Lung (tissue), 12 donors: ENCODE data around the gene SH2D3A. TPM values are rescaled to one million over a fixed set of nuclear protein-coding genes. Genes with fewer than 3 reads are reported as not detected.

Experiments
- ATAC-seq: fragments of 200-7000 bp; cut with Tn5 transposase; one replicate; pipeline ENCODE4 v1.9.1; 2020; ENCODE audit warnings: moderate number of reproducible peaks; ENCODE audit not compliant: insufficient read depth, low FRiP score
- DNase-seq, 3 donors: peaks; one replicate each; pipeline ENCODE4 v3.0.0-alpha.2; 2013 to 2017
- H3K27ac ChIP-seq, 2 donors: one replicate each; pipeline ENCODE4 v1.5.1; 2013; ENCODE audit warnings: mild to moderate bottlenecking in 2 of 2, moderate library complexity in 2 of 2, control low read depth in 1 of 2, inconsistent platforms in 1 of 2, low read depth in 1 of 2, low read length in 1 of 2
- H3K27me3 ChIP-seq, 3 donors: one replicate each; pipeline ENCODE4 v1.5.1; 2013; ENCODE audit warnings: low read length in 2 of 3; ENCODE audit not compliant: control insufficient read depth in 3 of 3, insufficient read depth in 3 of 3
- H3K36me3 ChIP-seq, 4 donors: one replicate each; pipeline ENCODE4 v1.5.1; 2013; ENCODE audit warnings: low read length in 4 of 4, mild to moderate bottlenecking in 1 of 4, moderate library complexity in 1 of 4; ENCODE audit not compliant: control insufficient read depth in 4 of 4, insufficient read depth in 4 of 4
- H3K4me1 ChIP-seq, 5 donors: one replicate each; pipeline ENCODE4 v1.5.1; 2013; ENCODE audit warnings: low read length in 5 of 5, mild to moderate bottlenecking in 2 of 5, moderate library complexity in 1 of 5; ENCODE audit not compliant: control insufficient read depth in 5 of 5, insufficient read depth in 5 of 5
- H3K4me3 ChIP-seq: one replicate; pipeline ENCODE4 v1.5.1; 2013; ENCODE audit warnings: mild to moderate bottlenecking, control low read depth, moderate library complexity
- H3K9ac ChIP-seq, 2 donors: one replicate each; pipeline ENCODE4 v1.5.1; 2013; ENCODE audit warnings: low read length in 2 of 2, control low read depth in 1 of 2; ENCODE audit not compliant: insufficient read depth in 1 of 2
- H3K9me3 ChIP-seq, 4 donors: one replicate each; pipeline ENCODE4 v1.5.1; 2013; ENCODE audit warnings: low read length in 3 of 4, mild to moderate bottlenecking in 1 of 4, moderate library complexity in 1 of 4; ENCODE audit not compliant: control insufficient read depth in 4 of 4, insufficient read depth in 3 of 4
- WGBS, 2 donors: extraction: QIAGEN DNeasy Blood & Tissue Kit; methylation state at CpG; one replicate each; pipeline ENCODE4 v1.1.7; 2013; 5-methylcytosine and 5-hydroxymethylcytosine counted together
- polyA plus RNA-seq, 2 donors: library from polyadenylated mRNA; stranded (reverse); fragments of 200-250 nt; gene quantifications; one replicate each; pipeline ENCODE4 v1.2.1, GENCODE V29; 2013
- total RNA-seq, 2 donors: library from RNA; depleted of rRNA in 1 of 2; stranded (reverse); fragments of >200 nt in 1 of 2; gene quantifications; one replicate each; pipeline ENCODE4 v1.2.1, GENCODE V29; 2014 to 2021
- TF ChIP-seq, protein P1 (sequence below): IDR thresholded peaks from 2 replicates; pipeline ENCODE4 v1.5.1; 2012; ENCODE audit warnings: mild to moderate bottlenecking; ENCODE audit errors: control extremely low read depth, extremely low read depth
- donor health status: control.
- donor health status: control.
- donor health status: Bipolar disorder and iron deficiency.
- donor health status: healthy.
- donor health status: DM: yes; HTN: yes; CAD: no.

The SH2D3A gene
- total and polyA plus RNA-seq, 4 donors, result 16.6 to 30.6 (median 22.7) TPM

DNA sequence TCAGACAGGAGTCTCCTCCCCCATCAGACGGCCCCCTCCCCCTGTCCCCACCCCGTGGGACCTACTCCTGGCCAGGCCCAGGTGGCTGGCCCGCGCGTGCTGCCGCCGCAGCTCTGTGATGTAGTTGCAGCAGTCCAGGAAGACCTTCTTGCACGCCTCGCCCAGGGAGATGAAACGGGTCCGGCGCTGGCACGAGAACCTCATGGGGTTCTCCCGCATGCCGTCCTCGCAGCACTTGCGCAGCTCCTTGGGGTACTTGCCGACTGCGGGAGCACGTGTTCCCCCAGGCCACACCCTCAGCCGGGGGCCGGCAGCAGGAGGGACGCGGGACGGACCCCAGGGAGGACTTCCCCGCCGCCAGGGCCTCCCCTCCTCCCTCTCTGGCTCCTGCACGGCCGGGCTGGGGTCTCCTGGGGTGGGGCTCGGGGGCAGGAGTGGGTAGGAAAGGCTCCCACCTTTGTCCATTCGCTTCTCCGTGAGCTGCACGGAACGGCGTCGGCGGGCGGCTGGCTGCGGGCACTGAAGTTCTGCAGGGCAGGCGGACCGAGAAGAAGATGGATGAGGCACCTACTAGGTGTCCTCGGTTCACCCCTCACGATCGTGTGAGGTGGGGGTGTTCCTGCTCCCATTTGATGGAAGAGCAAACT lies 60.1 kb downstream of the SH2D3A start:
- no peak for DNase-seq
- no peaks in the 10 kb centered on the region for H3K9me3 ChIP-seq
- TF ChIP-seq, protein P1, sequence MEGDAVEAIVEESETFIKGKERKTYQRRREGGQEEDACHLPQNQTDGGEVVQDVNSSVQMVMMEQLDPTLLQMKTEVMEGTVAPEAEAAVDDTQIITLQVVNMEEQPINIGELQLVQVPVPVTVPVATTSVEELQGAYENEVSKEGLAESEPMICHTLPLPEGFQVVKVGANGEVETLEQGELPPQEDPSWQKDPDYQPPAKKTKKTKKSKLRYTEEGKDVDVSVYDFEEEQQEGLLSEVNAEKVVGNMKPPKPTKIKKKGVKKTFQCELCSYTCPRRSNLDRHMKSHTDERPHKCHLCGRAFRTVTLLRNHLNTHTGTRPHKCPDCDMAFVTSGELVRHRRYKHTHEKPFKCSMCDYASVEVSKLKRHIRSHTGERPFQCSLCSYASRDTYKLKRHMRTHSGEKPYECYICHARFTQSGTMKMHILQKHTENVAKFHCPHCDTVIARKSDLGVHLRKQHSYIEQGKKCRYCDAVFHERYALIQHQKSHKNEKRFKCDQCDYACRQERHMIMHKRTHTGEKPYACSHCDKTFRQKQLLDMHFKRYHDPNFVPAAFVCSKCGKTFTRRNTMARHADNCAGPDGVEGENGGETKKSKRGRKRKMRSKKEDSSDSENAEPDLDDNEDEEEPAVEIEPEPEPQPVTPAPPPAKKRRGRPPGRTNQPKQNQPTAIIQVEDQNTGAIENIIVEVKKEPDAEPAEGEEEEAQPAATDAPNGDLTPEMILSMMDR, result no peak

DNA sequence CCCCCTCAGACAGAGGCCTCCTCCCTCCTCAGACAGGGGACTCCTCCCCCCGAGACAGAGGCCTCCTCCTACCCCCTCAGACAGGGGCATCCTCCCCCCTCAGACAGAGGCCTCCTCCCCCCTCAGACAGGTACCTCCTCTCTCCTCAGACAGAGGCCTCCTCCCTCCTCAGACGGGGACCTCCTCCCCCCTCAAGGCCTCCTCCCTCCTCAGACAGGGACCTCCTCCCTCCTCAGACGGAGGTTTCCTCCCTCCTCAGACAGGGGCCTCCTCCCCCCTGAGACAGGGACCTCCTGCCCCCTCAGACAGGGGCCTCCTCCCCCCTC lies 60.6 kb downstream of the SH2D3A start:
- 65 to 86% methylated on average over 3 of the region's 3 CpGs for WGBS, 2 donors
- TF ChIP-seq, protein P1, result no peak

More for the DNA sequence above, 60.1 kb downstream of the SH2D3A start:
- no peaks in the 10 kb centered on the region for H3K4me1 ChIP-seq
- H3K4me3 ChIP-seq, result no peak overlapping the region
- no peak overlapping the region for H3K27ac ChIP-seq
- 89 to 91% methylated on average over 44 of the region's 44 CpGs for WGBS, 2 donors
- no peak overlapping the region for H3K9ac ChIP-seq
- peaks cover 0 to 29% (median 16%) of the 10 kb centered on the region in 3 donors for H3K27me3 ChIP-seq
- peaks cover 0 to 5% (median 0%) of the 10 kb centered on the region in 4 donors for H3K36me3 ChIP-seq
- no peak for ATAC-seq

DNA sequence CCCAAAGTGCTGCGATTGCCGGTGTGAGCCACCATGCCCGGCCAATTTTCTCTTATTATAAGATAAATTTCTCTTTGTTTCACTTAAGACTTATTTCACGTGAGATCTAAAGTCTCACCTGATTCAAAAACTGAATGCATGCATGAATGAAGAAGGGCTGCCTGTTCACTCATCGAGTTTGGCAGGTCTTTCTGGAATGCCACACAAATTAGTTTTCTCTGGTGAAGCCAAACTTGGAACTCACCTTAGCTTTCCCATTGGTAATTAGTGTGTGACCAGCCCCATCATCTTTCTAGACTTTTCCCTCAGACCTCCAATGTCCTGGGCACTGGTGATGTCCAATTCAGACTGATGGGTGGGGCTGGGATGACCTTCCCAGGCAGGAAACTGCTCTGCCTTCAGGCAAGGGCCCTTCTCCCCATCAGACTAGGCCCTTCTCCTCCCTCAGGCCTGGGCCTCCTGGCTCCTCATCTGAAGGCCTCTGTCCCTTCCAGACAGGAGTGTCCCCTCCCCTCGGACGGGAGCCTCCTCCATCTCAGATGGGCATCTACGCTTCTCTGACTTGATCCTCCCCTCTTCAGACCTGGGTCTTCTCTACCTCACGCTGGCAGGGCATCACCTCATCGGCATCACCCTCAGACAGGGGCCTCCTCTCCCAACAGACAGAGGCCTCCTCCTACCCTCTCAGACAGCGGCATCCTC lies 61.2 kb downstream of the SH2D3A start:
- no peak overlapping the region for H3K27ac ChIP-seq
- H3K4me1 ChIP-seq, result no peaks in the 10 kb centered on the region
- H3K27me3 ChIP-seq, result peaks cover 0 to 21% (median 13%) of the 10 kb centered on the region in 3 donors
- 83 to 86% methylated on average over 11 of the region's 11 CpGs for WGBS, 2 donors
- peaks cover 0 to 9% (median 0%) of the 10 kb centered on the region in 4 donors for H3K36me3 ChIP-seq
- ATAC-seq, result no peak
- DNase-seq, result no peak
- H3K4me3 ChIP-seq, result no peak overlapping the region
- TF ChIP-seq, protein P1, result no peak
- no peak overlapping the region for H3K9ac ChIP-seq
- H3K9me3 ChIP-seq, result no peaks in the 10 kb centered on the region

More for the DNA sequence above, 60.6 kb downstream of the SH2D3A start:
- DNase-seq (no peak), ATAC-seq (no peak)
- Histone ChIP-seq H3K27me3 (peaks cover 0 to 26% (median 14%) of the 10 kb centered on the region in 3 donors), H3K36me3 (peaks cover 0 to 9% (median 0%) of the 10 kb centered on the region in 4 donors), H3K9ac (no peak overlapping the region), H3K9me3 (no peaks in the 10 kb centered on the region), H3K4me3 (no peak overlapping the region), H3K4me1 (no peaks in the 10 kb centered on the region), H3K27ac (no peak overlapping the region)

Other genes with a start within 250 kb of the SH2D3A start
- gene TNFSF9, start 236.4 kb downstream of the SH2D3A start, total RNA-seq, result 10 to 100 TPM in 1 of 2 donors, under 1 TPM in 1; 1.00 to 10.1 TPM
- 1 to 10 TPM; 3.2 to 8.6 TPM for gene TNFSF9, start 236.4 kb downstream of the SH2D3A start, polyA plus RNA-seq
- gene CD70, start 176.3 kb downstream of the SH2D3A start, total RNA-seq, result under 1 TPM; 0.28 to 0.40 TPM
- gene CD70, start 176.3 kb downstream of the SH2D3A start, polyA plus RNA-seq, result under 1 TPM; 0.22 to 0.57 TPM
- 1 to 10 TPM; 3.0 to 5.2 TPM for gene TNFSF14, start 97.3 kb downstream of the SH2D3A start, total RNA-seq
- 1 to 10 TPM; 4.3 to 5.8 TPM for gene TNFSF14, start 97.3 kb downstream of the SH2D3A start, polyA plus RNA-seq
- gene C3, start 46.8 kb downstream of the SH2D3A start, total RNA-seq, result 1,000 to 10,000 TPM; 1,072 to 1,612 TPM
- gene C3, start 46.8 kb downstream of the SH2D3A start, polyA plus RNA-seq, result 1,000 to 10,000 TPM in 1 of 2 donors, 100 to 1,000 TPM in 1; 613 to 1,433 TPM
- gene GPR108, start 29.9 kb downstream of the SH2D3A start, total RNA-seq, result 10 to 100 TPM; 33.5 to 89.4 TPM
- gene GPR108, start 29.9 kb downstream of the SH2D3A start, polyA plus RNA-seq, result 10 to 100 TPM; 97.6 to 98.0 TPM
- gene TRIP10, start 27.8 kb downstream of the SH2D3A start, total RNA-seq, result 10 to 100 TPM; 60.8 to 82.2 TPM
- 10 to 100 TPM; 77.4 to 97.3 TPM for gene TRIP10, start 27.8 kb downstream of the SH2D3A start, polyA plus RNA-seq
- gene VAV1, start 5.3 kb upstream of the SH2D3A start, total RNA-seq, result 10 to 100 TPM; 15.4 to 28.4 TPM
- 10 to 100 TPM in 1 of 2 donors, 1 to 10 TPM in 1; 8.7 to 60.8 TPM for gene VAV1, start 5.3 kb upstream of the SH2D3A start, polyA plus RNA-seq
- 10 to 100 TPM in 1 of 2 donors, 1 to 10 TPM in 1; 2.3 to 12.4 TPM for gene ADGRE1, start 120.1 kb upstream of the SH2D3A start, total RNA-seq
- gene ADGRE1, start 120.1 kb upstream of the SH2D3A start, polyA plus RNA-seq, result 10 to 100 TPM in 1 of 2 donors, under 1 TPM in 1; 0.45 to 40.0 TPM